Peyer's patch (tissue), 4 donors: ENCODE results near the gene HGFAC. TPM values are rescaled to one million over a fixed set of nuclear protein-coding genes. Genes with fewer than 3 reads are reported as not detected.
A peak's percentile ranks its signal among the peaks of the same experiment; 100 is the strongest.
"Not testable (repeated sequence)": the region's sequence is repeated elsewhere in the genome, so short reads cannot be mapped to it uniquely, and the experiment has no call there.

ENCODE experiments used
- DNase-seq, 3 donors: peaks; one replicate each; pipeline ENCODE4 v3.0.0-alpha.2; 2017 to 2019
- H3K27ac ChIP-seq, 4 donors: fragments of 200-600 bp; sonication (generic); one replicate each; pipeline ENCODE4 v1.5.1; 2016 to 2019
- H3K27me3 ChIP-seq, 2 donors: fragments of 200-600 bp; sonication (generic); one replicate each; pipeline ENCODE4 v1.5.1; 2019
- H3K36me3 ChIP-seq, 3 donors: fragments of 200-600 bp; sonication (generic); one replicate each; pipeline ENCODE4 v1.5.1; 2016 to 2019
- H3K4me1 ChIP-seq, 4 donors: fragments of 200-600 bp; sonication (generic); one replicate each; pipeline ENCODE4 v1.5.1; 2016 to 2019
- H3K4me3 ChIP-seq, 4 donors: fragments of 200-600 bp; sonication (generic); 1 replicate in 3 of 4; 2 replicates in 1 of 4; pipeline ENCODE4 v1.5.1; 2016 to 2019; ENCODE audit warnings: mild to moderate bottlenecking in 1 of 4
- H3K9me3 ChIP-seq, 4 donors: fragments of 200-600 bp; sonication (generic); one replicate each; pipeline ENCODE4 v1.5.1; 2016 to 2019; ENCODE audit warnings: mild to moderate bottlenecking in 1 of 4
- POLR2A ChIP-seq, 2 donors: fragments of 450-650 bp; IDR thresholded peaks; one replicate each; pipeline ENCODE4 v1.5.1; 2017; ENCODE audit warnings: antibody characterized with exemption in 2 of 2, mild to moderate bottlenecking in 2 of 2, moderate library complexity in 2 of 2
- total RNA-seq, 4 donors: library from RNA; depleted of rRNA; stranded (reverse); fragments of >200 nt; gene quantifications; one replicate each; pipeline ENCODE4 v1.1.0, GENCODE V29; 2016
- TF ChIP-seq, protein P1 (sequence below), 6 experiments: fragments of 450-650 bp in 4 of 6; fragments of 200-600 bp in 2 of 6; sonication (generic) in 1 of 6; IDR thresholded peaks; one replicate each; pipeline ENCODE4 v1.5.1; 2017 to 2019; ENCODE audit warnings: antibody characterized with exemption in 6 of 6, mild to moderate bottlenecking in 3 of 6, moderate library complexity in 1 of 6

HGFAC gene
- total RNA-seq, 4 donors from 2014 or later = not detected

DNA sequence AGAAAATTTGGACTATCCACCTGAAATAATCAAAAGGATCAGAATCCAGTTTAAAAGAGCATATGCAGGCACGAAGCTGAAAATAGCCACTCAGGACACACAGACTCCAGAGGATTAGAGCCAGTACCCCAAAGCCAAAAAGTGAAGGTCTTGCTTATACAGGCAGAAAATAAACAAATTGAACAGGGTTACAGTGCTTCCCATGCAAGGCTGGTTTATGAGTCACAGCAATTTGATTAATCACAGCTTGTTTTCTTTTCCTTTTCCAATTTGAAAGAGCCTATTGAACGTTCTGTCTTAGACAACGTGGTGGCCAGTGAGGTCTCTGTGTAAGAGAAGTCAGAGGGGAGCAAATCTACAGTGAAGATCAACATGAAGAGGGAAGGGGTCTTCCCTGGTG, 10.2 kb downstream of the HGFAC start:
- no peak overlapping the region for H3K27ac ChIP-seq
- TF ChIP-seq, protein P1, sequence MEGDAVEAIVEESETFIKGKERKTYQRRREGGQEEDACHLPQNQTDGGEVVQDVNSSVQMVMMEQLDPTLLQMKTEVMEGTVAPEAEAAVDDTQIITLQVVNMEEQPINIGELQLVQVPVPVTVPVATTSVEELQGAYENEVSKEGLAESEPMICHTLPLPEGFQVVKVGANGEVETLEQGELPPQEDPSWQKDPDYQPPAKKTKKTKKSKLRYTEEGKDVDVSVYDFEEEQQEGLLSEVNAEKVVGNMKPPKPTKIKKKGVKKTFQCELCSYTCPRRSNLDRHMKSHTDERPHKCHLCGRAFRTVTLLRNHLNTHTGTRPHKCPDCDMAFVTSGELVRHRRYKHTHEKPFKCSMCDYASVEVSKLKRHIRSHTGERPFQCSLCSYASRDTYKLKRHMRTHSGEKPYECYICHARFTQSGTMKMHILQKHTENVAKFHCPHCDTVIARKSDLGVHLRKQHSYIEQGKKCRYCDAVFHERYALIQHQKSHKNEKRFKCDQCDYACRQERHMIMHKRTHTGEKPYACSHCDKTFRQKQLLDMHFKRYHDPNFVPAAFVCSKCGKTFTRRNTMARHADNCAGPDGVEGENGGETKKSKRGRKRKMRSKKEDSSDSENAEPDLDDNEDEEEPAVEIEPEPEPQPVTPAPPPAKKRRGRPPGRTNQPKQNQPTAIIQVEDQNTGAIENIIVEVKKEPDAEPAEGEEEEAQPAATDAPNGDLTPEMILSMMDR (IDR thresholded peaks at IDR 0.05) = no peak
- TF ChIP-seq POLR2A (IDR thresholded peaks at IDR 0.05) = no peak
- no peaks in the 10 kb centered on the region for H3K36me3 ChIP-seq
- H3K27me3 ChIP-seq = no peaks in the 10 kb centered on the region
- H3K4me3 ChIP-seq = no peak overlapping the region
- H3K9me3 ChIP-seq = peaks cover 0 to 11% (median 0%) of the 10 kb centered on the region in 4 donors
- DNase-seq = no peak
- no peaks in the 10 kb centered on the region for H3K4me1 ChIP-seq

DNA sequence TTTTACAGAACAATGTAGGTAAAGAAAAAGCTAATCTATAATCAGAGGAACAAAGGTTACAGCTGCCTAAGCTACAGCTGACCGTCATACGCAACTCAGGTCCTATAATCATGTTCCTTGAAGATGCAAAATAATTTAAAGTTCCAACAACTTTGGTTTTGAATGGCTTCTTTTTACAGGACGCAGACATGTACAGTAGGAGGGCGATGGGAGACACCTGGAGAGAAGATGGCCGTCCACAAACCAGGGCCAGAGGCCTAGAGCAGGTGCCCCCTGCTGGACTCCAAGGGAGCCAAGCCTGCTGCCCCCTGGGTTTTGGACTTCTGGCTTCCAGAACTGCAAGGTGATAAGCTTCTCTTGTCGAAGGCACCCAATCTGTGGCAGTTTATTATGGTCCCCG, 10.6 kb downstream of the HGFAC start:
- DNase-seq = no peak
- no peak for TF ChIP-seq POLR2A (IDR thresholded peaks at IDR 0.05)
- TF ChIP-seq, protein P1 (IDR thresholded peaks at IDR 0.05) = peak in 3 of 6 experiments; percentile 8 to 18 (median 12)
- H3K4me3 ChIP-seq = no peak overlapping the region

GRCh38 chr4:3455596-3455995, 13.8 kb downstream of the HGFAC start:
- not testable (repeated sequence) for H3K4me1 ChIP-seq, DNase-seq, H3K36me3 ChIP-seq, H3K27me3 ChIP-seq, H3K27ac ChIP-seq, H3K4me3 ChIP-seq
- H3K9me3 ChIP-seq = peaks cover 0 to 11% (median 0%) of the 10 kb centered on the region in 4 donors

More for the DNA sequence above, 10.6 kb downstream of the HGFAC start:
- H3K36me3 ChIP-seq = no peaks in the 10 kb centered on the region
- no peaks in the 10 kb centered on the region for H3K27me3 ChIP-seq
- no peaks in the 10 kb centered on the region for H3K4me1 ChIP-seq
- H3K27ac ChIP-seq = no peak overlapping the region
- peaks cover 0 to 11% (median 0%) of the 10 kb centered on the region in 4 donors for H3K9me3 ChIP-seq

DNA sequence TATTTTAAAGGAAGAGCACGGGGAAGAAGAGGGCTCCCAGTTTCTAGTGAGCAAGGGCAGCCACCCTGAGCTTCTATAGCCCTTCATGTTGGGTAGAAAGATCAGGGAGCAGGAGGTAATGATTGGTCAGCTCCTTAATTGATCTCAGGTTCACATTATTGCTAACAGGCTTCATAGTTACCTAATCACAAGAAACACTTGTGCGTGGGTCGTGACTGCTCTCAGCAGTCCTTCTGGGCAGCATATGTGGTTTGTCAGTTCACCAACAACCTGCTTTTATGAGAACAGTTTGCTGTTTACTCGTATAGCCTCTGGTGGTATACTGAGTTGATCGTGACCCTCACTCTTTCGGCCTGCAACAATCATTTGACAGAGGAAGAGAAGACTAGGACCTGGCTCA, 16.6 kb downstream of the HGFAC start:
- no peaks in the 10 kb centered on the region for H3K36me3 ChIP-seq
- H3K27ac ChIP-seq = no peak overlapping the region

GRCh38 chr4:3459156-3459555, 17.4 kb downstream of the HGFAC start:
- peaks cover 0 to 11% (median 0%) of the 10 kb centered on the region in 4 donors for H3K9me3 ChIP-seq
- not testable (repeated sequence) for H3K4me3 ChIP-seq, H3K27ac ChIP-seq, H3K36me3 ChIP-seq, DNase-seq
- H3K27me3 ChIP-seq = peaks cover 0 to 15% of the 10 kb centered on the region in 2 donors
- peaks cover 0 to 14% (median 7%) of the 10 kb centered on the region in 4 donors for H3K4me1 ChIP-seq

More for the DNA sequence above, 16.6 kb downstream of the HGFAC start:
- DNase-seq = no peak
- TF ChIP-seq, protein P1 (IDR thresholded peaks at IDR 0.05) = no peak
- no peak for TF ChIP-seq POLR2A (IDR thresholded peaks at IDR 0.05)
- Histone ChIP-seq H3K4me1 (peaks cover 0 to 9% (median 3%) of the 10 kb centered on the region in 4 donors), H3K9me3 (peaks cover 0 to 11% (median 0%) of the 10 kb centered on the region in 4 donors), H3K27me3 (peaks cover 0 to 8% of the 10 kb centered on the region in 2 donors), H3K4me3 (no peak overlapping the region)

- no peak for DNase-seq
- no peak overlapping the region for H3K4me3 ChIP-seq
- peaks cover 0 to 14% (median 7%) of the 10 kb centered on the region in 4 donors for H3K4me1 ChIP-seq
- TF ChIP-seq POLR2A (IDR thresholded peaks at IDR 0.05) = no peak
- TF ChIP-seq, protein P1 (IDR thresholded peaks at IDR 0.05) = no peak
- H3K36me3 ChIP-seq = no peaks in the 10 kb centered on the region
- peaks cover 0 to 19% of the 10 kb centered on the region in 2 donors for H3K27me3 ChIP-seq
- peaks cover 0 to under 1% (median 0%) of the 10 kb centered on the region in 4 donors for H3K9me3 ChIP-seq
- H3K27ac ChIP-seq = no peak overlapping the region
Observed at GRCh38 chr4:3460926-3461325, 19.2 kb downstream of the HGFAC start.
